Uterus (tissue), 4 donors: ENCODE data around the gene ASB3. TPM values are rescaled to one million over a fixed set of nuclear protein-coding genes. Genes with fewer than 3 reads are reported as not detected.

Experiments
- DNase-seq, 2 donors: peaks; one replicate each; pipeline ENCODE4 v3.0.0-alpha.2; 2019 to 2020
- H3K27ac ChIP-seq, 2 donors: fragments of 200-600 bp; sonication (generic); 1 replicate in 1 of 2; 2 replicates in 1 of 2; pipeline ENCODE4 v1.5.1; 2016 to 2018
- H3K27me3 ChIP-seq, 2 donors: fragments of 200-600 bp; sonication (generic); one replicate each; pipeline ENCODE4 v1.5.1; 2018 to 2019; ENCODE audit warnings: control low read depth in 1 of 2
- H3K36me3 ChIP-seq, 2 donors: fragments of 200-600 bp; sonication (generic); one replicate each; pipeline ENCODE4 v1.5.1; 2019; ENCODE audit warnings: control low read depth in 1 of 2
- H3K4me1 ChIP-seq, 2 donors: fragments of 200-600 bp; sonication (generic); one replicate each; pipeline ENCODE4 v1.5.1; 2018 to 2019; ENCODE audit warnings: control low read depth in 1 of 2
- H3K4me3 ChIP-seq, 2 donors: fragments of 200-600 bp; sonication (generic); 1 replicate in 1 of 2; 2 replicates in 1 of 2; pipeline ENCODE4 v1.5.1; 2018 to 2019; ENCODE audit warnings: mild to moderate bottlenecking in 1 of 2
- H3K9me3 ChIP-seq, 2 donors: fragments of 200-600 bp; sonication (generic); one replicate each; pipeline ENCODE4 v1.5.1; 2019; ENCODE audit warnings: control low read depth in 1 of 2
- POLR2A ChIP-seq, 2 donors: fragments of 450-650 bp; IDR thresholded peaks; one replicate each; pipeline ENCODE4 v1.6.1; 2016; ENCODE audit warnings: antibody characterized with exemption in 2 of 2, mild to moderate bottlenecking in 1 of 2, moderate library complexity in 1 of 2
- intact Hi-C: fragments of 100-400 bp; cut with DNase I; formaldehyde crosslinking; loops from one replicate; pipeline ENCODE4 v1.15.1; 2023; ENCODE audit warnings: low total_unique reads
- total RNA-seq, 4 donors: library from RNA; depleted of rRNA in 3 of 4; stranded (reverse); fragments of >200 nt in 3 of 4; gene quantifications; one replicate each; pipeline versions ENCODE4 v1.1.0 to v1.2.4, GENCODE V29; 2014 to 2023
- TF ChIP-seq, protein P1 (sequence below), 4 experiments: fragments of 200-600 bp in 2 of 4; fragments of 450-650 bp in 2 of 4; sonication (generic) in 2 of 4; IDR thresholded peaks; one replicate each; pipeline ENCODE4 v1.5.1; 2016 to 2019; ENCODE audit warnings: antibody characterized with exemption in 4 of 4, mild to moderate bottlenecking in 2 of 4, moderate library complexity in 1 of 4
- donor health status: DM: yes; HTN: yes; CAD: no.

The ASB3 gene
- total RNA-seq, 4 donors from 2014 or later: 5.4 to 68.8 (median 16.8) TPM

DNA sequence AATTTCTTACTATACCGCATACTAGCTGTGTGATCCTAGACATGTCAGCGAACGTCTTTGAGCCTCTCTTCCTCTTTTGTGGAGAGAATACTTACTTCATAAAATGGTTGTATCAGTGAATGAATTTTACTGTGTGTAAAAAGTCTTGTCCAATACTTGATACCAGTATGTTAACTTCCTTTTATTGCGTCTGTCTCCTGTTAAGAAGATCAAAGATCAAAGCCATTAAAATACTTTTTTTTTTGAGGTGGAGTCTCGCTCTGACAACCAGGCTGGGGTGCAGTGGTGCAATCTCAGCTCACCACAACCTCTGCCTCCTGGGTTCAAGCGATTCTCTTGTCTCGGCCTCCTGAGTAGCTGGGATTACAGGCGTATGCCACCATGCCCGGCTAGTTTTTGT is 33.3 kb upstream of the ASB3 start:
- Histone ChIP-seq H3K4me3 (no peak overlapping the region), H3K9me3 (no peaks in the 10 kb centered on the region), H3K27me3 (no peaks in the 10 kb centered on the region), H3K36me3 (no peaks in the 10 kb centered on the region), H3K27ac (no peak overlapping the region), H3K4me1 (no peaks in the 10 kb centered on the region)
- TF ChIP-seq POLR2A (IDR thresholded peaks at IDR 0.05): no peak
- TF ChIP-seq, protein P1, sequence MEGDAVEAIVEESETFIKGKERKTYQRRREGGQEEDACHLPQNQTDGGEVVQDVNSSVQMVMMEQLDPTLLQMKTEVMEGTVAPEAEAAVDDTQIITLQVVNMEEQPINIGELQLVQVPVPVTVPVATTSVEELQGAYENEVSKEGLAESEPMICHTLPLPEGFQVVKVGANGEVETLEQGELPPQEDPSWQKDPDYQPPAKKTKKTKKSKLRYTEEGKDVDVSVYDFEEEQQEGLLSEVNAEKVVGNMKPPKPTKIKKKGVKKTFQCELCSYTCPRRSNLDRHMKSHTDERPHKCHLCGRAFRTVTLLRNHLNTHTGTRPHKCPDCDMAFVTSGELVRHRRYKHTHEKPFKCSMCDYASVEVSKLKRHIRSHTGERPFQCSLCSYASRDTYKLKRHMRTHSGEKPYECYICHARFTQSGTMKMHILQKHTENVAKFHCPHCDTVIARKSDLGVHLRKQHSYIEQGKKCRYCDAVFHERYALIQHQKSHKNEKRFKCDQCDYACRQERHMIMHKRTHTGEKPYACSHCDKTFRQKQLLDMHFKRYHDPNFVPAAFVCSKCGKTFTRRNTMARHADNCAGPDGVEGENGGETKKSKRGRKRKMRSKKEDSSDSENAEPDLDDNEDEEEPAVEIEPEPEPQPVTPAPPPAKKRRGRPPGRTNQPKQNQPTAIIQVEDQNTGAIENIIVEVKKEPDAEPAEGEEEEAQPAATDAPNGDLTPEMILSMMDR (IDR thresholded peaks at IDR 0.05): no peak
- no peak for DNase-seq
- intact Hi-C loops: no loop called here

DNA sequence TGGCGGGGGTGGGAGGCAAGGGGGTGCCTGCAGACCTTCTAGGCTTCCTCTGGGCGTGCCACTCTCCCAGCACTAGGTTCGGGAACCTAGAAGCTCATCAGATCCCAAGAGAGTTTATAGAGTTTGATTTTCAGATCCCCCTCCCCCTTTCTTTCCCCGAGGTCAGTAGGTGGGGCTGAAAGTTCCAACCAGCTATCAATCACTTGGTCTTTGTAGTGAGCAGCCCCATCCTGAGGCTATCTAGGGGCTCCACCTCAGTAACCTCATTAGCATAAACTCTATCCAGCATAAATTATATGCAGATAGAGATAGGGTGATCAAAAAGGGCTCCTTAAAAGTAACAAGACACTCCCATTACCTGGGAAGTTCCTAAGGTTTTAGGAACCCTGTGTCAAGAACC is 32.9 kb upstream of the ASB3 start:
- intact Hi-C loops: no loop called here
- no peak for DNase-seq

DNA sequence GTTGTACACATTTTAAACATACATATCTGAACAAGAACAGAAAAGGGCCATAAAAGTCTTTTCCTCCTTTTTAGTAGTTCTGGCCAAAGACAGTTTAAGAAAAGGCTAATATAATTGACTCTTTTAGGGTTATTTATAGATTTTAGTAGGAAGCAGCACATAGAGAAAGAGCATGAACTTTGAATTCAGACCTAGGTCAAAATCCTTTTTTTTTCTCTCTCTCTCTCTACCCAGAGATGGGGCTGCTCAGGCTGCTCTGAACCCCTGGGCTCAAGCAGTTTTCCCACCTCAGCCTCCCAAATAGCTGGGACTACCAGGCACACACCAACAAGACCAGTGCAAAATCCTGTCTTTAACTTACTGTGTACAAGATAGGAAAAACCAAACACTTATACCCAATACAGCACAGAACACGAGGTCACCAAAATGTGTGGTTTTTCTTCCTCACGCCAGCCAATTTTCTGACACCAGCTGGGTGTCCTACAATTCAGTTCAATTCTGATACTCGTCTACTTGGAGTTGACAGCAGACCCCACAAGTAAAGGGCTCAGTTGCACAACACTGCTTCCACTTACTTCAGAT is 32.2 kb upstream of the ASB3 start:
- no peak overlapping the region for H3K27ac ChIP-seq
- no peak for DNase-seq
- intact Hi-C loops: no loop called here
- no peaks in the 10 kb centered on the region for H3K9me3 ChIP-seq
- TF ChIP-seq, protein P1 (IDR thresholded peaks at IDR 0.05): no peak
- no peak for TF ChIP-seq POLR2A (IDR thresholded peaks at IDR 0.05)
- no peaks in the 10 kb centered on the region for H3K27me3 ChIP-seq
- H3K36me3 ChIP-seq: no peaks in the 10 kb centered on the region
- H3K4me3 ChIP-seq: no peak overlapping the region
- H3K4me1 ChIP-seq: no peaks in the 10 kb centered on the region

More for the DNA sequence above, 32.9 kb upstream of the ASB3 start:
- Histone ChIP-seq H3K36me3 (no peaks in the 10 kb centered on the region), H3K27me3 (no peaks in the 10 kb centered on the region), H3K4me1 (no peaks in the 10 kb centered on the region), H3K27ac (no peak overlapping the region), H3K9me3 (no peaks in the 10 kb centered on the region), H3K4me3 (no peak overlapping the region)
- TF ChIP-seq, protein P1 (IDR thresholded peaks at IDR 0.05): no peak
- no peak for TF ChIP-seq POLR2A (IDR thresholded peaks at IDR 0.05)

DNA sequence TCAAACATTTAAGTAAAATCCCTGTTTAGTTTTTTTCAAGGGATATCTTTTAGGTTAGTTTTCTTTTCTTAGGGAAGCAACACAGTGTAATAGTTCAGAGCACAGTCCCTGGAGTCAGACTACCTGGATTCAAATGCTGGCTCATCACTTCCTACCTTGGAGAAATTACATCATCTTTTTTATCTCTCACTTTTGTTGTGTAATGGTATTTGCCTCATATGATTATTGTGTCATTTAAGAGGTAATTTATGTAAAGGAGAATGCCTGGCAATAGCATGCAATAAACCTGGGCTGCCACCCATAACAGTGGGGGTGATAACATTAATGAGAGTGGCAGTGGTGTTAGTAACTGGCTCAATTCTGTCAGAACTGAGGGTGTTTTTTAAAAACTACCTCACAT is 26.4 kb upstream of the ASB3 start:
- intact Hi-C loops: no loop called here
- TF ChIP-seq, protein P1 (IDR thresholded peaks at IDR 0.05): no peak
- no peak for TF ChIP-seq POLR2A (IDR thresholded peaks at IDR 0.05)

DNA sequence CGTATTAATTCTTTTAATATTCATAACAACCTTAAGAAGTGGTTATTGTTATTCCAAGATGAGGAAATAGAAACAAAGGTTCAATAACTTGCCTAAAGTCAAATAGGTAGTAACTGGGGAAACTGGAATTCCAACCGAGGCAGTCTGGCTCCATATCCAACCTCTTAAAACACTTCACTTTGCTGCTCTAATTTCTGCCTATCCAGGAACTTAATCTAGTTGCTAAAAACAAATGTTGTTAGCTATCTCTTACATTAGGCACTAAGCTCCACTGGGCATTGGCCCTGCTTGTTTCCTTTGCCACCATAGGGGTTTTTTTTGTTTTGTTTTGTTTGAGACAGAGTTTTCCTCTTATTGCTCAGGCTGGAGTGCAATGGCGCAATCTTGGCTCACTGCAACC is 24.8 kb upstream of the ASB3 start:
- TF ChIP-seq, protein P1 (IDR thresholded peaks at IDR 0.05): no peak
- TF ChIP-seq POLR2A (IDR thresholded peaks at IDR 0.05): no peak
- H3K9me3 ChIP-seq: no peaks in the 10 kb centered on the region
- no peak overlapping the region for H3K27ac ChIP-seq
- H3K27me3 ChIP-seq: no peaks in the 10 kb centered on the region
- H3K4me1 ChIP-seq: no peaks in the 10 kb centered on the region
- intact Hi-C loops: no loop called here
- H3K36me3 ChIP-seq: no peaks in the 10 kb centered on the region
- no peak for DNase-seq
- H3K4me3 ChIP-seq: no peak overlapping the region

More for the DNA sequence above, 26.4 kb upstream of the ASB3 start:
- Histone ChIP-seq H3K27ac (no peak overlapping the region), H3K36me3 (no peaks in the 10 kb centered on the region), H3K4me3 (no peak overlapping the region), H3K4me1 (no peaks in the 10 kb centered on the region), H3K9me3 (no peaks in the 10 kb centered on the region), H3K27me3 (no peaks in the 10 kb centered on the region)
- no peak for DNase-seq
